Stimulated activated CD4-positive, alpha-beta T cell treated with anti-CD3 and anti-CD28 coated beads, Interleukin-12 subunit alpha, Interleukin-12 subunit beta, amount 100 ng/mL, for 24 hours (primary cell): ENCODE measurements around the gene C20orf204.

Source experiments
- DNase-seq, 2 experiments: peaks; one replicate each; pipeline ENCODE4 v3.0.0-alpha.2; 2020; ENCODE audit warnings: low read depth in 2 of 2

The C20orf204 gene

DNA sequence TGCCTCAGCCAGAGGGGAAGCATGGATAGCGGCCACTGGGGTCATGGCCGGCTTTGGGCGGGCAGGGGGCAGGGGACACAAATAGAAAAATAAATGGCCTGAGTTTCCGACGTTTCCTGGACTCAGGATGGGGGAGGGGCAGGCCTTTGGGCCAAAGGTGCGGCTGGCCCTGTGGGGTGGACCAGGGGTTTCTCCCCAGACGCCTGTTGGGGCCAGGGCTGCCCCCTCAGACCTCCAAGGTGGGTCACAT lies 20.6 kb downstream of the C20orf204 start:
- no peak for DNase-seq

DNA sequence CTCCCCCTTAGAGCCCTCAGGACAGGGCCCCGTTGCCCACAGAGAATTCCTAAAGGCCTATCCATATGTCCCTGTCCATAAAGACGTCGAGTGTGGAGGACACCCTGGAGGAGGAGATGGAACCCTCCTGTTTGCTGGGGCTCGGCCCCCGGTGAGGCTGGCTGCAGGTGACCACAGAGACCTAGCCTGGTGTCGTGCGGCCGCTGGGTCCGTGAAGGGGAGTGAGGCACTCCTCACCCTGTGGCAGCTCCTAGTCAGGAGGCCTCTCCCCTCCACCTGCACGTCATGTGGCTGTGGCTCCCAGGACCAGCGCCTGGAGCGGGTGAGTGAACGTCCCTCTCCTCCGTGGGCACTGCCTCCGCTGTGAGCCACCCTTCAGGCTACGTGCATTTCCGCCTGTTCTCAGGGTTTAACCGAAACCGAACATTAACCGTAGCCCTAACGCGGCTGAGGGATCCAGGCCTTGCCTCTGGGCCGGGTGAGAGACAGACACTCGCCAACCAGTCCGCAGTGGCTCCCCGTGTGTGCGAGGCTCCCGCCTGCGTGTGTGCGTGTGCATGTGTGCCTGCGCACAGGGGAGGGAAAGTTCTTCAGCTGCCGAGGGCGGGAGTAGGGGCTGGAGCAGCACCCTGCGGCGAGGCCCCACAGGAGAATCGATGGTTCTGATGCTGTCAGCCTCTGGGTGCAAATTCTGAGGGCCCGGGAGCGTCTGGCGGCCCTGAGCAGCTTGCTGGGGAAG lies 21.1 kb downstream of the C20orf204 start:
- no peak for DNase-seq

DNA sequence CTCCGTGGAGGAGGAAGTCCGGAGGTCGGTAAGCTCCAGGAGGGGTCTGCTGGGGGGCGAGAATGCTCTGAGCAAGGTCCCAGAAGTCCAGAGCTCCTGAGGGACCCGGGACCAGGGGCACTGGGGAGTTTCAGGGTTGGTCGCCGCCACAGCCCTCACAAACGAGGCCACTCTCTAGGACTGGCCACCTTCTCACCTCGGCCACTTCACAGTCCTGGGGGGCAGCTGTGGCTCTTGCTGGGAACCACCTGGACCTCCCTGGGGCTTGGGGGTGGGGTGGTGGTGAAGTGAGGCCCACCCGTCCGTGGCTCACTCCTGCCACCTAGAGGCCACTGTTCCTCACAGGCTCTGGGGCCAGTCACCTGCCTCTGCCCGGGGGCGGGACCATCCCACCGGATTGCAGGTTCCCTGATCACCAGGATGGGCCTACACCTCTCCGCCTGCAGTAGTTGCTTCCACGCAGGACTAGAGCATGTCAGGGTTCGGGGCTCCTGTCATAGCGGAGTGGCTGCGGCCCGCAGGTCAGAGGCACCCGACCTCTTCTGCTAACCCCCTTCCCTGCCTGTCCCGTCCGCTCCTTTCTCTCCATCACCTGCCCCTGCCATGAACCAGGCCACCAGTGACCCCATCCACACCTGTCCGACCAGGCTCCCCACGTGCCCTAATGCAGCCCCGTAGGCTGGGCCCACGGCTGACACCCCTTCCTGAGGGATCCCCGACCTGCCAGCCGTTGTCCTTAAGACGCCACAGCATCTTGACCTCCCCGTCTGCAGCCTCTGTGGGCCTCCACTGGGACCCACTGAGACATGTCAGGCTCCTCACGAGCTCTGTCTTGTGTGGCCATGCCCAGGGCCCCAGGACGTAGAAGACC lies 21.9 kb downstream of the C20orf204 start:
- peak; percentile 59 to 86 for DNase-seq

DNA sequence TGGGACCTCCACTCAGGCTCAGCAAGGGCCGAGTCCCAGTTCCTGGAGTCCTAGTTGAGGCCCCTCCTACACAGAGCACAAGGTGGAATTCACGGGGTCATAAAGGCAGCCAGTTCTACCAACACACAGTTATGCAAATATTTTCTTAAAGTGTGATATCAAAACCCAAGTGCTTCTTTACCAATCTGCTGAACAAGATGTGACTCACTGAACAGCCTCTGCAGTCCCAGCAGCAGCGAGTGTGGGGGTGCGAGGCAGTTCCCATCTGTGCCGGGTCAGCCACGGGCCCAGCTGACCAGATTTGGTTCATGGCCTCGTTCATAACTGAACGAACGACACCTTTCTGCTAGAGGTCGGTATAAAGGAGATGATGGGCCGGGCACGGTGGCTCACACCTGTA lies 22.6 kb downstream of the C20orf204 start:
- no peak for DNase-seq

DNA sequence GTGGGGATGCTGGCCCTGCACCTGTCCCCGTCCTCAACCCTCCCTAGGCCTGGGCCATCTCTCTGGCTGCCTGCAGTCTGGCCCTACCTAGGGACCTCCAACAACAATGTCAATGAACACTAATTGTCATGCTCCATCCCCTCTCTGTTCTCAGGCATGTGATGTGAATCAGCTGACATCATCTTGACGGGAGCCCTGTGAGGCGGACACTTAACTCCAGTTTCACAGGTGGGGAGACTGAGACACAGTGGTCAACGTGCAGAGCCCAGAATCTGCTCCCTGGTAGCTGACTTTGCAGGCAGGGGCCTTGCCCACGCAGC lies 26.3 kb downstream of the C20orf204 start:
- no peak for DNase-seq

DNA sequence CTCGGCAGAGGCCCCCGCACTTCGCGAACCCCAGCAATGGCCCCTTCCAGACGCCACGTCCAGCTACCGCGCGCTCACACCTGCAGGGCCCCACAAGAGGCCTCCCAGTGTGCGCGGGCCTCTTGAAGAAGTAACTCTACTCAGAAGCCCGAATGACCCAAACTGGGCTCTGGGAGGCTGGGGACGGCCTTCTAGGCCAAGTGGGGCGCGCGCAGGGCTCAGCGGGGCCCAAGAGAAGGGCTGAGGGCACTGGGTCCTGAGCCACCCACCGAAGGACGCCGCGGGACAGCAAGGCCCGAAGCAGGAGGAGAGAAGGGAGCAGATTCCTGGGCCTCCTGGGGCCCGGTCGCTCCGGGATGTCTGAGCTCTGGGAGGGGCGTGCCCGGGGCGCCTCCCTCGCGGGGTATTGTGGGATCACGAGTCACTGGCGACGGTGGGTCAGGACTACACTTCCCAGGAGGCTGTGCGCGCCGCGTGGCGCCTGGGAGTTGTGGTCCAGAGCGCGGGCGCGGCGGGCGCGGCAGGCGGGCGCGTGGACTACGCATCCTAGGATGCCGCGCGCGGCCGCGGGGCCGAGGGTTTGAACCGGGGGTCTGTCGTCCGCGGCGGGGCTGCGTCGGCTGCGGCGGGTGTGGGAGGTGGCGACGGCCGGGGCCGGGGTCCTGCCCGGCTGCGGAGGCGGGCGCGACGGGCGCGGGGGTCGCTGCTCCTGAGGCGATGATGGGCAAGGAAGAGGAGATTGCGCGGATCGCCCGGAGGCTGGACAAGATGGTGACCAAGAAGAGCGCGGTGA lies 26.8 kb downstream of the C20orf204 start, which contains the start of gene TCEA2:
Gene TCEA2, plus strand, starts transcription at position 603 of the 793 bp plus-strand sequence. Its CDS starts 115 bp downstream, at position 718.
- DNase-seq: peak; percentile 94 to 95

DNA sequence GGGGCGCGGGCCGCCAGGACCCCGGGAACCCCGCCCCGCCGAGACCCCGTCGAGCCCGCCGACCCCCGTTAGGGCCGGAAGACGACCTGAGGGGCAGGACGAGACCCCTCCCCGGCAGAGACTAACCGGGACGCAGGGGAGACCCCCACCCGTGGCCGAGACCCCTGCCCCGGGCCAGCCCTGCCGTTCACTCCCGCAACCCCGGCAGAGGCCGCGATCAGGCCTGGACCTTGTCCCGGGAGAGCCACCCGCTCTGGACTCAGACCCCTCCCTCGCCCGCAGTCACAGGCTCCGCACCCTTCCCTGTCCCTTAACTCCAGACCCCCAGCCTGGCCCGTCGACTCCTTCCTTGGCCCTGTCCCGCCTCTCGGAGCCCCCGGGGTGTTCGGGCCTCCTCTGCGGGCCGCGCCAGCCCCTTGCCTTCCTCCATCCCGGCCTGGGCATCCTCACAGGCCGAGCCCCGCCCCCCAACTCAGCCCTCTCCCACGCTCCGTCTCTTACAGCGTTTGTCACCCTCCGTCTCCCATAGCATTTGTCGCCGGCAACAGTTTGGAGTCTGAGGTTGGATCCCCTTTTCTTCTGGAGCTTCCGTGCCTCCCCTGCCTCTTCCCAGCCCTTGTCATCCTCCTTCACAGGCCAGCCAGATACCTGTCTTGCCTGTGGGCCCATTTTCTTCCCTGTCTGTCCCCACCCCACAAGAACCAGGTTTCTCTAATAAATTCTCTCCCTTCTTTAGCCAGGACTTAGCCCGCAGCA lies 27.6 kb downstream of the C20orf204 start:
- no peak for DNase-seq

DNA sequence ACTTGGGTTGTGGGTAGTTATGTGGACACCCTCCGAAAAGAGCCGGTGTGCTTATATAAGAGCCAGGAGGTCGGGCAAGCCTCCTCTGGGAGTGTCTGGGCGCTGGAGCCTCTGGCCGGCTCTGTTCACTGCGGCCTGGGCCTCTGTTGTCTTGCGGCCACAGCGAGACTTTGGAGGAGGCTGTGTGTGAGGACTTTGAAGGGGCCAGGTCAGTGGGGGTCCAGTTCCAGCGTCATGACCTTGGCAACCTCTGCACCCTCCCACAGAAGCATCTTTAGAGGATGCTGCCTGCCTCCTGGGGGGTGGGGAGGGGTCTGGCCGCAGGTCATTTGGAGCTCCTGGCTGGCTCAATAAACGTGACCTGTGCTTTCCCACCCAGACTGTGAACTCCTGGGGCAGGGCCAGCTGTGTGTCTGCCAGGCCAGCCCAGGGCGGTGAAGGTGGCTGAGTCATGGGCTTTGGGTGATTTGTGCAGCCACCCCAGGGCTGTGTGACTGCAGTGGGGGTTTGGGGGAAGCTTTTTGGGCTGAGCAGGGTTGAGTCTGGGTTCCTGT lies 28.2 kb downstream of the C20orf204 start:
- no peak for DNase-seq

DNA sequence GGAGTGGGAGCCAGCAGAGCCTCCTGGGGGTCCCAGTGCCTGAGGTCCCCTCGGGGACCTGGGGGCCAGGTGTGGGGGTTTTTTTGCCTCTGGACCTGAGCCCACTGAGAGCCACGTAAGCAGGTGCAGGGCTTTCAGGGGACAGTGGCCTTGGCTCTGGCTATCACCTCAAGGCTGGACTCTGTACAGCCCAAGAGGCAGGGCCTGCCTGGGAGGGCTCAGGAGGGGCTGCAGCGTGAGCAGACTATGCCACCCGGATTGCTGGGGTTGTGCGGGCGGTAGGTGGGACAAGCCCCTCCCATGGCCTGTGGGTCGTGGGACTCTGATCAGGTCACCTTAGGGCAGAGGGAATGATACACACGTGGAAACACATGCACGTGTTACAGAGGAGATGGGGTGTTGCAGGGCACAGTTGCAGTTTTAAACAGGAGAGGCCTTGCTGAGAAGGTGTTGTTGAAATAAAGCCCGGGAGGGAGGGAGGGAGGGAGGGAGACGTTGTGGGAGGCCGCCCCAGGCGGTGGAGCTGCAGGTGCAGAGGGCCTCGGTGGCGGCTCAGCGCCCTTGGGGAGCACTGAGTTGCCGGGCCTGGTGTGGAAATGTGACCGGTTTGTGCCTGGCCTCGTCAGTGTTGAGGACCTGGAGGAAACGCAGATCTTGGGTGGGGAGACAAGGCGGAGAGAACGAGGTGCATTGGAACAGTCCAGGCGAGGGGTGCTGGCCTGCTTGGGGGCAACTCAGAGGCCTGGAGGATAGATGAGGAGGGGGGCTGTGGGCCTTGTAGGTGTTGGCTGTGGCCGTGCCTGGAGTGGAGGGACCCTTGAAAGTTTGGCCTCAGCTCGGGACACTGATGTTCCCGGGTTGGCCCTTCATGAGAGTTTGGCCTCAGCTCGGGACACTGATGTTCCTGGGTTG lies 29.3 kb downstream of the C20orf204 start:
- no peak for DNase-seq

DNA sequence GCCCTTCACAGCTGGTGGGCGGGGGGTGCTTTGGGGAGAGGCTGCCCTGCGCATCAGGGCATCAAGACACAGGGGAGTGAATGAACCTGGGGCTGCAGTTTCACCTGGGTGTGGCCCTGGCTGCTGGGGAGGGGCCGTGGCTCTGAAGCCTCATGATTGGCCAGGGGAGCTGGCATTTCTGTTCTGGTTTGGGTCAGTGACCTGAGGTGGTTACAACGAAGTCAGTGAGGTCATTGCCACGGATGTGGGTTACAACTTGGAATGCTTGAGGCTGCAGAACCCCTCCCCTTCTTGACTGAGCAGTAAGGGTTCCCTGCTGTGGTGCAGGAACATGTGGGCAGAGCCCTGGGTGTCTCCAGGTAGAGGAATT lies 30.0 kb downstream of the C20orf204 start:
- peak in 1 of 2 experiments; percentile 49 for DNase-seq

DNA sequence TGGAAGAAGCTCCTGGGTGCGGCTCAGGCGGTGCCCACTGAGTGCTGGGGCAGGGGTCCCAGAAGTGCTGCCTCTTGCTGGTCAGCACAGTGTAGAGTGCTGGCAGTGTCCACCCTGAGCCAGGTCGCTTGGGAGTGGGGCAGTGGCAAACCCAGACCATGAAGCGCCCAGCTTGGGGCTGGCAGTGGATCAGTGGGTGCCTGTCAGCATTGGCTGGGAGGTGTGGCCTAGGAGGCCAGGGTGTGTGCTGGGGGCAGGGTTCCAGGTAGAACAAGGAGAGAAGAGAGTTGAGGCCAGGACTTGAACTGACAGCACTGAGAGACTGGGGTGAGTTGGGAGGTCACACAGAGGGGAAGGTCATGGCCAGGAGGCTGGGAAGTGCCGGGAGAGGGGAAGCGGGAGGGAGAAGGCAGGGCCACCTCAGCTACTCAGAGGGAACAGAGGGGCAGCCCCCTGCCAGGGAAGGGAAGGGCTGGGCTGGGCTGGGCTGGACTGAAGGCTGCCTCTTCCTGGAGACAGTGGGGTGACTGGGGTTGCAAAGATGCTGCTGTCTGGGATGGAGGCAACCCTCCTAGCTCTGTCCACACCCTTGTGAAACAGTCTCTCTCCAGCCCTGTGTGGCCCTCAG lies 31.1 kb downstream of the C20orf204 start:
- DNase-seq: no peak

DNA sequence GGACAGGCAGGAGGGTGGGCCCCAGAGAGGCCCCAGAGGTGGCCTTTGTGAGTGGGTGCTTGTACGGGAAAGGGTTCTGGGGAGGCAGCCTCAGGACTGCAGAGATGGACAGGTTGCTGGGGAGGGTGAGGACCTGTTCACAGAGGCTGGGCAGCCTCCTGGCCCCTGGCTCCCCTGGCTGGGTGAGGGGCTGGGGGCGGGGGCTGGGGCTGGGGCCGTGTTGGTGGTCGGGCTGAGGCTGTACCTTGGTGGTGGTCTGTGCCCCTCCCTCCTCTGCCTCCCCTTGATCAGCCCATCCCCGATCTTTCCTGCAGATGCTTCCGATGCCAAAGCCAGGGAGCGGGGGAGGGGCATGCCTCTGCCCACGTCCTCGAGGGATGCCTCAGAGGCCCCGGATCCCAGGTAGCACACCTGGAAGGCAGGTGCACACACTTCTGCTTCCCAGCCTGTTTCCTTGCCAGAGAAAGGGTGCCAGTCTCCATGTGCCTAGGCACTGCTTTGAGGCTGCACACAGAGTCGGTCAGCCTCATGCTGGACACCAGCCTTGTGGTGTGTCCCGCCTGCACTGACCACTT lies 31.8 kb downstream of the C20orf204 start:
- DNase-seq: no peak

DNA sequence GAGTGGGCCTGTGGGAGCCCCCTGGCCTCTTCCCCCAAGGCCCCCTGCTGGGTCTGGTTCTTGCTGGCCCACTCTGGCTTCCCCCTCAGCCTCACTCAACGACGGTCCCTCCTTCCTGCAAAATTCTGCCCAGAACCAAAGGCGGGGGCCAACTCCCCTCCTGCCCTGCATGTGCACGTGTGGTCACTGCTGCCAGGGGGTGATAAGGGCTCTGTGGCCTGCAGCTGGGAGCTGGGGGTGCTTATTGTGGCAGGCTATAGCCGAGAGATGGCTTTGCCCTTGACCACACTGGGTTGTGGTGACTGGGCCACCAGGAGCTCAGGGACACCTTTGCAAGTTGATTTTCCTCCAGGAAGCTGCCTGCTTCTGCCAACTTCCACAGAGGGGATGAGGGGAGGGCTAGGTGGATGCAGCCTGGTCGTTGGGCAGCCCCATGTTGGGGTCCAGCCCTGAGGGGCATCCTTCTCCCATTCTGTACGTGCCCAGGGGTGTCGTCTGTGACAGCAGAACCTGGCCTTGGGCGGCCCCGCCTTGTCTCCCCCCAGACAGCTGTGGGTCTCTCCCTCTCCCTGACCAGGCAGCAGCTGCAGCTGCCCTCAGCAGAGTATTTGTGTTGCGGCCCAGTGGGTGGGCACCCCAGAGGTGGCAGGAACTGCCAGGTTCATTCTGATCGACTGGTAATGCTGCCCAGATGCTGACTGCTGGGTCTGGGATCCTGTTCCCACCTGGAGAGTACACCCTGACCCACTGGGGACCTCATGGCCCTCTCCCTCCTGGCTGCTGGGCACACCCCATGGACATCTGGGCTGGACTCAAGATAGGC lies 32.6 kb downstream of the C20orf204 start:
- DNase-seq: no peak

DNA sequence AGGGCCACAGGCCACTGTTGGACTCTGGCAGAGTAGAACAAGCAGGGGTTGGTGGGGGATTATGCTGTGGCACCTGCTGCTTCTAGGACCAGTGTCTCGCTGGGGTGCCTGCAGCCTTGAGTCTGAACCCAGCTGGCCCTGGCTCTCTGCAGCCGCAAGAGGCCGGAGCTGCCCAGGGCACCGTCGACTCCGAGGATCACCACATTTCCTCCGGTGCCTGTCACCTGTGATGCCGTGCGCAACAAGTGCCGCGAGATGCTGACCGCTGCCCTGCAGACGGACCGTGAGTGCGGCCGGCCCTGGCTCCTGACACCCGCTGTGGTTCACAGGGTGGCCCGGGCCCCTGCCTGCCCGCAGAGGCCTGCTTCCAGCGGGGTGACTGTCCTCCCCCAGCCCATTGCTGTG lies 33.2 kb downstream of the C20orf204 start:
- DNase-seq: no peak

DNA sequence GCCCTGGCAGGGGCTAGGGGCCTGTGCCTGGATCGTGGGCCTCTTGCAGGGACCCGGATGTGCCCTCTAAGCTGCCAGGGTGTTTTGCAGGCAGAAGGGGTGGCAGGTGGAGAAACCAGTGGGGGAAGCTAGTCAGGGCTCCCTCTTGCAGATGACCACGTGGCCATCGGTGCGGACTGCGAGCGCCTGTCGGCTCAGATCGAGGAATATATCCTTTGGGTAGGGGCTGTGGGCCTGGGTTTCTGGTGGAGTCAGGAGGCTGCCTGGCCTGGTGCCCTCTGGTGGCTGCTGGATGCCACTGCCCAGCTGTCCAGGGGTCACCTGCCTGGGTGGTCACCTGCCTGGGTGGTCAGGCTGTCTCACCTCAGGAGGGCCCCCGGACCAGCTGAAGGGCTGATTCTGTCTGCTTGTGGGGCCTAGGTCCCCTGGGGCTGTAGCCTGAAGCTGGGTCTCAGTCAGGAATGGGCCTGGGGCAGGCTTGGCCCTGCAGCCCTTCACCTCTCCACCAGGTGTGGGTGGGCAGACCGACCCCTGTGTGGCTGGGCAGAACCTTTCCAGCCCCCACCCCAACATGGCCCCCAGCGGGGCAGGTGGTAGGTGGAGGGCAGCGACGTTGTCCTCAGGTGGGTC lies 33.7 kb downstream of the C20orf204 start:
- peak in 1 of 2 experiments; percentile 21 for DNase-seq

DNA sequence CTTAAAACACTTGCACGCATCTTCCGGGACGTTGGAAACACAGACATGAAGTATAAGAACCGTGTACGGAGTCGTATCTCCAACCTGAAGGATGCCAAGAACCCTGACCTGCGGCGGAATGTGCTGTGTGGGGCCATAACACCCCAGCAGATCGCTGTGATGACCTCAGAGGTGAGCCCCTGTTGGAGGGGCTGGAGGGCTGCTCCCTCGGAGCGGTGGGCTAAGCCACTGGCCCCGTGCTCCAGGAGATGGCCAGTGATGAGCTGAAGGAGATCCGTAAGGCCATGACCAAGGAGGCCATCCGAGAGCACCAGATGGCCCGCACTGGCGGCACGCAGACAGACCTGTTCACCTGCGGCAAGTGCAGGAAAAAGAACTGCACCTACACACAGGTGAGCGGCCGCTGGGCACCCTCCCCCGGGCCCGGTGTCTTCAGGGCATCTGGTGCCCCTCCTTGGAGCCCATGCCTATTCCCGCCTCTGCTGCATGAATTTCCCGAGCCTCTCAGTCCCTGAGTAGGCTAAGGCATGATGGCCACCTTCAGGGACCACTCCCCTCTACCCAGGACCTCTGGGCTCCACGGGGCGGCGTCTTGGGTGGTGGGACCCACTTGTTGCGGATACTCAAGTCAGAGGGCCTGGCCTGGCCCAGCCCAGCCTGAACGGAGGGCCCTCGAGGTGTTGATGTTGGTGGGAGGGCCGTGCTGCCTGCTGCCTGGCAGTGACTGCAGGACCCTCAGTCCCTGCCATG lies 34.4 kb downstream of the C20orf204 start:
- DNase-seq: no peak
